ENCODE data around the gene CHST15. TPM values are rescaled to one million over a fixed set of nuclear protein-coding genes. Genes with fewer than 3 reads are reported as not detected.
A peak's percentile ranks its signal among the peaks of the same experiment; 100 is the strongest.

Gene CHST15
- total and polyA plus RNA-seq, 2 of the 13 experiments (the other 11 are each of a cell fraction or from before 2014, with no cell fraction given) = 1.4 to 94.7 TPM

GRCh38 chr10:124092860-124093773 is at the start of gene CHST15 (continued):
- TF ChIP-seq MNT (IDR thresholded peaks at IDR 0.05) (no peak), HMG20A (CRISPR knock-in tag; IDR thresholded peaks at IDR 0.05; ENCODE audit: borderline replicate concordance) (peak; percentile 44; the same call in 1 of the 2 replicates), SUZ12 (IDR thresholded peaks at IDR 0.05; ENCODE audit: low read depth, low read length) (no peak), ZZZ3 (CRISPR knock-in tag; IDR thresholded peaks at IDR 0.05; ENCODE audit: borderline replicate concordance) (no peak), ZNF558 (CRISPR knock-in tag; IDR thresholded peaks at IDR 0.05; ENCODE audit: borderline replicate concordance) (no peak; the same call in 1 of the 2 replicates), PCBP1 (IDR thresholded peaks at IDR 0.05; ENCODE audit: borderline replicate concordance, low read depth, low read length) (no peak; the same call in 1 of the 2 replicates), HOXA5 (CRISPR knock-in tag; IDR thresholded peaks at IDR 0.05) (no peak), MXD1 (CRISPR knock-in tag; IDR thresholded peaks at IDR 0.05) (no peak; the same call in 1 of the 2 replicates), ZNF512B (CRISPR knock-in tag; IDR thresholded peaks at IDR 0.05; ENCODE audit: borderline replicate concordance) (no peak), ZNF3 (CRISPR knock-in tag; IDR thresholded peaks at IDR 0.05) (no peak), ZBTB37 (CRISPR knock-in tag; IDR thresholded peaks at IDR 0.05) (no peak), RORA (CRISPR knock-in tag; IDR thresholded peaks at IDR 0.05) (no peak), ZNF704 (CRISPR knock-in tag; IDR thresholded peaks at IDR 0.05; ENCODE audit: borderline replicate concordance) (no peak), SNAPC4 (CRISPR knock-in tag; IDR thresholded peaks at IDR 0.05) (no peak; the same call in 1 of the 2 replicates), ZFP36L1 (CRISPR knock-in tag; IDR thresholded peaks at IDR 0.05) (no peak)

Measured in HepG2 (cell line).